ENCODE data around the gene SPSB1.
A peak's percentile ranks its signal among the peaks of the same experiment; 100 is the strongest.

Gene SPSB1

GRCh38 chr1:9291914-9292360 is 757 bp upstream of the SPSB1 start:
- TF ChIP-seq, protein P1, sequence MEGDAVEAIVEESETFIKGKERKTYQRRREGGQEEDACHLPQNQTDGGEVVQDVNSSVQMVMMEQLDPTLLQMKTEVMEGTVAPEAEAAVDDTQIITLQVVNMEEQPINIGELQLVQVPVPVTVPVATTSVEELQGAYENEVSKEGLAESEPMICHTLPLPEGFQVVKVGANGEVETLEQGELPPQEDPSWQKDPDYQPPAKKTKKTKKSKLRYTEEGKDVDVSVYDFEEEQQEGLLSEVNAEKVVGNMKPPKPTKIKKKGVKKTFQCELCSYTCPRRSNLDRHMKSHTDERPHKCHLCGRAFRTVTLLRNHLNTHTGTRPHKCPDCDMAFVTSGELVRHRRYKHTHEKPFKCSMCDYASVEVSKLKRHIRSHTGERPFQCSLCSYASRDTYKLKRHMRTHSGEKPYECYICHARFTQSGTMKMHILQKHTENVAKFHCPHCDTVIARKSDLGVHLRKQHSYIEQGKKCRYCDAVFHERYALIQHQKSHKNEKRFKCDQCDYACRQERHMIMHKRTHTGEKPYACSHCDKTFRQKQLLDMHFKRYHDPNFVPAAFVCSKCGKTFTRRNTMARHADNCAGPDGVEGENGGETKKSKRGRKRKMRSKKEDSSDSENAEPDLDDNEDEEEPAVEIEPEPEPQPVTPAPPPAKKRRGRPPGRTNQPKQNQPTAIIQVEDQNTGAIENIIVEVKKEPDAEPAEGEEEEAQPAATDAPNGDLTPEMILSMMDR (IDR thresholded peaks at IDR 0.05; ENCODE audit: low read depth, low read length), result no peak
- peak overlapping the region; percentile 55 for H3K4me3 ChIP-seq (ENCODE audit: low read depth, low read length)
- peak; percentile 70 for DNase-seq (ENCODE audit: low read depth, low spot score)
- in situ Hi-C loops (cut with HindIII; ENCODE audit: low sequenced_read_pairs), result no loop called here

DNA sequence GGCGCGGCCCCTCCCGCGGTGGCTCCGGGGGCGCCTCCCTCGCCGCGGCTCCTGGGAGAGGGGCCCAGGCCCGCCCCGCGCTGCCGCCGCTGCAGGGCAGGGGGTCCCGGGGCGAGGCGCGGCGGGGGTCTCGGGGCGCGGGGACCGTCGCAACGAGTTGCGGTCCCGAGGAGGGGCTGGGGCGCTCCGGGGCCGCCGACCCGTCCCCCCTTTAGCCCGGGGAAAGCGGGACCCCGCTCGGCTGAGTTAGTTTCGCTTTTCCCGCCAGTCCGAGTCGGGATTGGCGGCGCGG is 493 bp downstream of the SPSB1 start:
- peak overlapping the region; percentile 95 for H3K4me3 ChIP-seq (ENCODE audit: low read depth, low read length)
- TF ChIP-seq, protein P1 (IDR thresholded peaks at IDR 0.05; ENCODE audit: low read depth, low read length), result no peak
- in situ Hi-C loops (cut with HindIII; ENCODE audit: low sequenced_read_pairs), result no loop called here
- no peak for DNase-seq (ENCODE audit: low read depth, low spot score)

- H3K4me3 ChIP-seq (ENCODE audit: low read depth, low read length), result peak overlapping the region; percentile 95
- in situ Hi-C loops (cut with HindIII; ENCODE audit: low sequenced_read_pairs), result no loop called here
- TF ChIP-seq, protein P1 (IDR thresholded peaks at IDR 0.05; ENCODE audit: low read depth, low read length), result no peak
- no peak for DNase-seq (ENCODE audit: low read depth, low spot score)
Observed at GRCh38 chr1:9293533-9294404, 1.1 kb downstream of the SPSB1 start.

DNA sequence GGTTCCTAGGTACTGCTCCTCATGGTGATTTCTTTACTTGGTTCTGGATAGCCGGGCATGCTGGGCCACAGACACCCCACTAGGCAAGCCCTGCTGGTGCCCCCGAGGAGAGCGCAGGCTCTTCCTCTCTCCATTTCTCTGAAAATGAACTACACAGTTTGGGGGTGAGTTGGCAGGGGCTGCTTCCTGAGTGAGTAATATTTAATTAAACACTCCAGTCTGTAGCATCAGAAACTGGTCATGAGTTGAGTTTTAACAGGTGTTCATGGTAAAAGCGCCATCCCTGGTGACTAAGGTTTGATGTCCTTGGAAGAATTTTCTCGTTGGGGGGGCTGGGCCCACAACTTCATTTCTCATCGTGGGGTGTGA is 1.7 kb downstream of the SPSB1 start:
- in situ Hi-C loops (cut with HindIII; ENCODE audit: low sequenced_read_pairs), result no loop called here
- TF ChIP-seq, protein P1 (IDR thresholded peaks at IDR 0.05; ENCODE audit: low read depth, low read length), result no peak
- DNase-seq (ENCODE audit: low read depth, low spot score), result peak; percentile 88
- peak overlapping the region; percentile 95 for H3K4me3 ChIP-seq (ENCODE audit: low read depth, low read length)

- peak; percentile 73 for DNase-seq (ENCODE audit: low read depth, low spot score)
- peak overlapping the region; percentile 95 for H3K4me3 ChIP-seq (ENCODE audit: low read depth, low read length)
- TF ChIP-seq, protein P1 (IDR thresholded peaks at IDR 0.05; ENCODE audit: low read depth, low read length), result peak; percentile 45
- in situ Hi-C loops (cut with HindIII; ENCODE audit: low sequenced_read_pairs), result no loop called here
Observed at GRCh38 chr1:9294910-9295636, 2.4 kb downstream of the SPSB1 start.

DNA sequence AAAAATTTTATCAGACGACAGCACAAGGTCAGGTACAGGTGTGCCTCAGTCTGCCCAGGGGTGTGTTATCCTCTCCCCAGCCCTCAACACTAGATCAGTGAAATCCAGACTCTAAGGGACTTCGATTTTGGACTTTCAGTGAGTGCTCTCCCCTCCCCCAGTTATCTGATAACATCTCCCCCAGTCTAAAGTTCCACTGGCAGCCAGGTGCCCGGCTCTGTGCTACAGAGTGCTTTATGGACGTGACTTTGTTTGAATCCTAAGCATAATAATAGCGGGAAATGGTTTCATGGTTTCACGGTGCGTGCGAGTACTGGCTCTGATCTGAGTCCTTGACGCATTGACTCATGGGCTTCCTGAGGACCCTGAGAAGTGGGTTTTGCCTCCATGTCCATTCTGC is 3.2 kb downstream of the SPSB1 start:
- in situ Hi-C loops (cut with HindIII; ENCODE audit: low sequenced_read_pairs), result no loop called here

More for the DNA sequence above, 3.2 kb downstream of the SPSB1 start:
- peak overlapping the region; percentile 95 for H3K4me3 ChIP-seq (ENCODE audit: low read depth, low read length)
- DNase-seq (ENCODE audit: low read depth, low spot score), result no peak
- TF ChIP-seq, protein P1 (IDR thresholded peaks at IDR 0.05; ENCODE audit: low read depth, low read length), result no peak
